Measurements from ENCODE around the gene ESF1.

Gene ESF1

GRCh38 chr20:13703265-13703664 lies 81.5 kb downstream of the ESF1 start:
- no peak overlapping the region for H3K27ac ChIP-seq
- TF ChIP-seq, protein P1, sequence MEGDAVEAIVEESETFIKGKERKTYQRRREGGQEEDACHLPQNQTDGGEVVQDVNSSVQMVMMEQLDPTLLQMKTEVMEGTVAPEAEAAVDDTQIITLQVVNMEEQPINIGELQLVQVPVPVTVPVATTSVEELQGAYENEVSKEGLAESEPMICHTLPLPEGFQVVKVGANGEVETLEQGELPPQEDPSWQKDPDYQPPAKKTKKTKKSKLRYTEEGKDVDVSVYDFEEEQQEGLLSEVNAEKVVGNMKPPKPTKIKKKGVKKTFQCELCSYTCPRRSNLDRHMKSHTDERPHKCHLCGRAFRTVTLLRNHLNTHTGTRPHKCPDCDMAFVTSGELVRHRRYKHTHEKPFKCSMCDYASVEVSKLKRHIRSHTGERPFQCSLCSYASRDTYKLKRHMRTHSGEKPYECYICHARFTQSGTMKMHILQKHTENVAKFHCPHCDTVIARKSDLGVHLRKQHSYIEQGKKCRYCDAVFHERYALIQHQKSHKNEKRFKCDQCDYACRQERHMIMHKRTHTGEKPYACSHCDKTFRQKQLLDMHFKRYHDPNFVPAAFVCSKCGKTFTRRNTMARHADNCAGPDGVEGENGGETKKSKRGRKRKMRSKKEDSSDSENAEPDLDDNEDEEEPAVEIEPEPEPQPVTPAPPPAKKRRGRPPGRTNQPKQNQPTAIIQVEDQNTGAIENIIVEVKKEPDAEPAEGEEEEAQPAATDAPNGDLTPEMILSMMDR (conservative IDR thresholded peaks at IDR 0.05) = no peak
- TF ChIP-seq ZFX (IDR thresholded peaks at IDR 0.05) = no peak

- peak overlapping the region; percentile 83 for H3K27ac ChIP-seq
- TF ChIP-seq, protein P1 (conservative IDR thresholded peaks at IDR 0.05) = no peak
These were observed 83.2 kb downstream of the ESF1 start for GRCh38 chr20:13701486-13701885.

DNA sequence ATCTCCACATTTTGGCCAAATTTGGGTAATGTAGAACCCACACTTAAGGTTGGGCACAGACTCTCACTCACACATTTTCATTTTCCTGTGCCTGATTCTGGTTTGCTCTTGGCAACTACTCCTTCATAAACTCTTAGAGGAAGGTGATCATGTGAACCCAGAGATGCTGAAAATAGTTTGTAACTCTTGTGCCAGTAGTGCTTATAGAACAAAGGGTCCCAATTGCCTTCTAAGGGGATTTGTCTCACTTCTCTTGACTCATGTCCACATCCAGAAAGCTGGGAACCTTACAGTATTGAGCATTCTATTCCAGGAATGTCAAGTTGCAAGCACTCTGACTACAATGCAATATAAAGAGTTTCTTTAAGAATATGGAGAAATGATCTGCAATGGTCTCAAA lies 84.0 kb downstream of the ESF1 start:
- H3K27ac ChIP-seq = no peak overlapping the region
- TF ChIP-seq ZFX (IDR thresholded peaks at IDR 0.05) = no peak

DNA sequence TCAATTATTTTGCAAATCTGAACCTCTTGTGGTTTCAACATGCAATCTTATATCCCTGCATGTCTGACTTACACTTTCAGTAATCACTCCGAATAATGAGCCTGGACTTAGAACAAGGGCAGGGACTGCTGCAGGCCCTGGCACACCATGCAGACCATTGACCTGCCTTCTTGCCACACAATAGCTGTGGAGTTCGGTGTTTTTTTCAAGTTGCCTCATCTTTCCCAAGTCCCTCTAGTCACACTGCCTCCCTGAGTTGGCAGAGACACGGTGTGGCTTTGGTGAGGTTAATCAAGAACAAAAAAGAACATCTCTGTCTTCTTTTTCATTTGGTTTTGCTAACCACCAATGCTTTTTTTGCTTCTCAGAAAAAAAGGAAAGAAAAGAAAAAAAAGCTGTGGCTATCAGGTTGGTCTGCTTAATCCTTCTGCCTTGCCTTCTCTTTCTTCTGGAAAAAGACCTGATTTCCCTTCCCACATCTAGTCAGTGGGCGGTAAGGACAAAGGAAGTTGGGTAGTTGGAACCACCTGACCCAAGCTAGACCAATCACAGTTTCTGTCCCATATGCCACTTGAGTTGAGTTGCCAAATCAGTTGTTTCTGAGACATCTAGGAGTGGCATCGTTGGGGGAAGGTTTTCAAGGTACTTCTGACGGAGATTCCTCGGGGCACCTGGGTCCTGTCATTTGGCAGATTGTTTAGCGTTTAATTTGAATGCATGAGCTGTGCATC lies 90.1 kb downstream of the ESF1 start:
- no peak overlapping the region for H3K27ac ChIP-seq
- TF ChIP-seq, protein P1 (conservative IDR thresholded peaks at IDR 0.05) = no peak
- TF ChIP-seq ZFX (IDR thresholded peaks at IDR 0.05) = no peak

GRCh38 chr20:13692802-13693736 lies 91.7 kb downstream of the ESF1 start:
- no peak for TF ChIP-seq ZFX (IDR thresholded peaks at IDR 0.05)
- TF ChIP-seq, protein P1 (conservative IDR thresholded peaks at IDR 0.05) = no peak
- H3K27ac ChIP-seq = no peak overlapping the region

DNA sequence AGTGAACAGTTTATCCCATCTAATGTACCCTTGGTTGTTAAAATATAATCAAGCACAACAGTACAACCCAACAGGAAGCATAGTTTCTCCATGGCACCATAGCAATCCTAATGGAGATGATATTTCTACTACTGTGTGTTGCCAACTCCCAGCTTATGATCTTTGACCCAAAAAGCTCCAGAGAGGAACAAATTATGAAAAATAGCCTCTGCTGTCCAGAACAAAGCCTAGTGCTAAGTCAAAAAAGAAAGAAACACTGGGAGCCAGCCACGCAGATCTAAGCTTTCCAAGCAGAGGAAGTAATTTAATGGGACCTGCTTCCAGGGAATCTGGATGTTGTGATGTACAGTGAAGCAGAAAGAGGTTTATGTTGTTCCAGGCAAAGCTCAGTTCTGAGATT lies 93.8 kb downstream of the ESF1 start:
- TF ChIP-seq ZFX (IDR thresholded peaks at IDR 0.05) = no peak
- TF ChIP-seq, protein P1 (conservative IDR thresholded peaks at IDR 0.05) = no peak
- H3K27ac ChIP-seq = no peak overlapping the region

DNA sequence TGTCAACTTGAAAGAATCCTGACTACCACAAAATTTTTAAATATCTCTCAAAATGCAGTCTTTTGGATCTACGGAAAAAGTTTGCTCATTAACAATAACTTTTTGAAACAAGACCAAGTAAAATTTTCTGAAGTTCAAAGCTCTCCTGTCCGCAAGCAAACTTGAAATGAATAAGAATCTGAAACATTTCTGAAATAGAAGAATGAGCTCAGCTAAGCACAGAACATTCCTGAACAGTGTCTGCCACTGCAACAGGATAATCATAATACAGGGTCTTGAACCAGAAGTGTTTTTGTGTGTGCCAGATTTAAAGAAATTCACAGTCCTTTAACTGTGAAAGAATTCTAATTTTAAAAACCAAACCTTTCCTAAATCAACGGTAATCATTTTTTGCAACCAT lies 96.9 kb downstream of the ESF1 start:
- no peak overlapping the region for H3K27ac ChIP-seq
- TF ChIP-seq, protein P1 (conservative IDR thresholded peaks at IDR 0.05) = no peak
- no peak for TF ChIP-seq ZFX (IDR thresholded peaks at IDR 0.05)
